ENCODE measurements around the gene KDM4D.
A peak's percentile ranks its signal among the peaks of the same experiment; 100 is the strongest.
"Not testable (repeated sequence)": the region's sequence is repeated elsewhere in the genome, so short reads cannot be mapped to it uniquely, and the experiment has no call there.

KDM4D gene

GRCh38 chr11:95024958-95025357 is 51.4 kb downstream of the KDM4D start, which contains the start of gene KDM4E:
Gene KDM4E, plus strand, starts transcription at chr11:95025258. Its CDS starts 300 bp downstream, at chr11:95025558.
- H3K9ac ChIP-seq (ENCODE audit: low read depth in 1 of 2, low read length in 2 of 2) = no peak within 1 kb of the TSS
- no peaks in the 10 kb centered on the region for H3K27me3 ChIP-seq (ENCODE audit: control insufficient read depth in 1 of 2, insufficient read depth in 2 of 2, low read length in 2 of 2)
- H3K4me3 ChIP-seq (ENCODE audit: low read depth in 1 of 2, low read length in 2 of 2) = no peak within 1 kb of the TSS
- no peaks in the 10 kb centered on the region for H3K9me3 ChIP-seq (ENCODE audit: control insufficient read depth in 1 of 2, low read length in 2 of 2)
- H3K36me3 ChIP-seq (ENCODE audit: control insufficient read depth in 1 of 2, insufficient read depth in 2 of 2, low read length in 2 of 2) = no peaks in the 10 kb centered on the region
- H3K4me1 ChIP-seq (ENCODE audit: control insufficient read depth in 1 of 2, insufficient read depth in 2 of 2, low read length in 2 of 2) = no peaks in the 10 kb centered on the region
- H3K27ac ChIP-seq (ENCODE audit: low read depth, low read length) = no peak within 1 kb of the TSS

DNA sequence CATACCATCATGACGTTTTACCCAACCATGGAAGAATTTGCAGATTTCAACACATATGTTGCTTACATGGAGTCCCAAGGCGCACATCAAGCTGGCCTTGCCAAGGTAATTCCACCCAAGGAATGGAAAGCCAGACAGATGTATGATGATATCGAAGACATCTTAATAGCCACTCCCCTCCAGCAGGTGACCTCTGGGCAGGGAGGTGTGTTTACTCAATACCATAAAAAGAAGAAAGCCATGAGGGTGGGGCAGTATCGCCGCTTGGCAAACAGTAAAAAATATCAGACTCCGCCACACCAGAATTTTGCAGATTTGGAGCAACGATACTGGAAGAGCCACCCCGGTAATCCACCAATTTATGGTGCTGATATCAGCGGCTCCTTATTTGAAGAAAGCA is 52.1 kb downstream of the KDM4D start:
- not testable (repeated sequence) for H3K27ac ChIP-seq (ENCODE audit: low read depth, low read length); H3K36me3 ChIP-seq (ENCODE audit: control insufficient read depth in 1 of 2, insufficient read depth in 2 of 2, low read length in 2 of 2); H3K9me3 ChIP-seq (ENCODE audit: control insufficient read depth in 1 of 2, low read length in 2 of 2); H3K4me1 ChIP-seq (ENCODE audit: control insufficient read depth in 1 of 2, insufficient read depth in 2 of 2, low read length in 2 of 2); H3K27me3 ChIP-seq (ENCODE audit: control insufficient read depth in 1 of 2, insufficient read depth in 2 of 2, low read length in 2 of 2); H3K4me3 ChIP-seq (ENCODE audit: low read depth in 1 of 2, low read length in 2 of 2); H3K9ac ChIP-seq (ENCODE audit: low read depth in 1 of 2, low read length in 2 of 2)

DNA sequence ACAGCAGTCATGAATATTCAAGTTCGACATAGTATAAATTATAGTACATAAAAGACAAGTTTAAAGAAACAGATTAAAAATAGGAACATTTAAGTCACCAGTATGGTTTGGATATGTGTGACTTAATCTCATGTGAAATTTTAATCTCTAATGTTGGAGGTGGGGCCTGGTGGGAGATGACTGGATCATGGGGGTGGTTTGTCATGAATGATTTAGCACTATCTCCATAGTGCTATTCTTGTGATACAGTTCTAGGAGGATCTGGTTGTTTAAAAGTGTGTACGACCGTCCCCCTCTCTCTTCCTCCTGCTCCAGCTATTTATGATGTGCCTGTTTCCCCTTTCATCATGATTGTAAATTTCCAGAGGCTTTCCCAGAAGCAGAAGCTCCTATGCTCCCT is 54.8 kb downstream of the KDM4D start:
- Histone ChIP-seq H3K27ac (ENCODE audit: low read depth, low read length) (no peak overlapping the region), H3K4me3 (ENCODE audit: low read depth in 1 of 2, low read length in 2 of 2) (no peak overlapping the region), H3K4me1 (ENCODE audit: control insufficient read depth in 1 of 2, insufficient read depth in 2 of 2, low read length in 2 of 2) (no peaks in the 10 kb centered on the region), H3K27me3 (ENCODE audit: control insufficient read depth in 1 of 2, insufficient read depth in 2 of 2, low read length in 2 of 2) (no peaks in the 10 kb centered on the region), H3K9me3 (ENCODE audit: control insufficient read depth in 1 of 2, low read length in 2 of 2) (no peaks in the 10 kb centered on the region), H3K9ac (ENCODE audit: low read depth in 1 of 2, low read length in 2 of 2) (no peak overlapping the region), H3K36me3 (ENCODE audit: control insufficient read depth in 1 of 2, insufficient read depth in 2 of 2, low read length in 2 of 2) (no peaks in the 10 kb centered on the region)

DNA sequence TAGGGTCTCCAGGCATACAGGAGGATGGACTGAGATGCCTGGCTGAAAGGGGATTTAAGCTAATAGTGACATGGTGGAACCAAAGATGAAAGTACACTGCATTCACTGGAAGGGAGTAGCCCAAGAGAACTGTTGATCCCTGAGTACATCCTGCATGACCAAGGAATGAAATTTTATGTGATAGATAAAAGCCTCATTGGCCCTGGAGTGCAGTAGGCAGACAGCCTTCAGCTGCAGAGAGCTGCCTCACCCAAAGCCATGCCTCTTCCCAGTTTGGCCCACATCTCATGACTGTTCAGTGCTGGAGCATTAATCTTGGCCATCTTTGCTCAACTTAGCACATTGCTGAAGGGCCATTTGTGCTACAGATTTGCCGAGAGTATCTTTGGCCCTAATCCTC is 59.5 kb downstream of the KDM4D start:
- H3K4me3 ChIP-seq (ENCODE audit: low read depth in 1 of 2, low read length in 2 of 2) = no peak overlapping the region

GRCh38 chr11:95035316-95035715 is 61.8 kb downstream of the KDM4D start:
- no peaks in the 10 kb centered on the region for H3K9me3 ChIP-seq (ENCODE audit: control insufficient read depth in 1 of 2, low read length in 2 of 2)
- H3K9ac ChIP-seq (ENCODE audit: low read depth in 1 of 2, low read length in 2 of 2) = no peak overlapping the region
- H3K27ac ChIP-seq (ENCODE audit: low read depth, low read length) = no peak overlapping the region
- H3K27me3 ChIP-seq (ENCODE audit: control insufficient read depth in 1 of 2, insufficient read depth in 2 of 2, low read length in 2 of 2) = no peaks in the 10 kb centered on the region
- no peaks in the 10 kb centered on the region for H3K4me1 ChIP-seq (ENCODE audit: control insufficient read depth in 1 of 2, insufficient read depth in 2 of 2, low read length in 2 of 2)
- H3K36me3 ChIP-seq (ENCODE audit: control insufficient read depth in 1 of 2, insufficient read depth in 2 of 2, low read length in 2 of 2) = no peaks in the 10 kb centered on the region
- H3K4me3 ChIP-seq (ENCODE audit: low read depth in 1 of 2, low read length in 2 of 2) = no peak overlapping the region

More for the DNA sequence above, 59.5 kb downstream of the KDM4D start:
- no peaks in the 10 kb centered on the region for H3K36me3 ChIP-seq (ENCODE audit: control insufficient read depth in 1 of 2, insufficient read depth in 2 of 2, low read length in 2 of 2)
- H3K9me3 ChIP-seq (ENCODE audit: control insufficient read depth in 1 of 2, low read length in 2 of 2) = no peaks in the 10 kb centered on the region
- H3K27me3 ChIP-seq (ENCODE audit: control insufficient read depth in 1 of 2, insufficient read depth in 2 of 2, low read length in 2 of 2) = no peaks in the 10 kb centered on the region
- no peak overlapping the region for H3K9ac ChIP-seq (ENCODE audit: low read depth in 1 of 2, low read length in 2 of 2)
- no peaks in the 10 kb centered on the region for H3K4me1 ChIP-seq (ENCODE audit: control insufficient read depth in 1 of 2, insufficient read depth in 2 of 2, low read length in 2 of 2)
- no peak overlapping the region for H3K27ac ChIP-seq (ENCODE audit: low read depth, low read length)

- H3K9ac ChIP-seq (ENCODE audit: low read depth in 1 of 2, low read length in 2 of 2); H3K9me3 ChIP-seq (ENCODE audit: control insufficient read depth in 1 of 2, low read length in 2 of 2); H3K36me3 ChIP-seq (ENCODE audit: control insufficient read depth in 1 of 2, insufficient read depth in 2 of 2, low read length in 2 of 2); H3K27me3 ChIP-seq (ENCODE audit: control insufficient read depth in 1 of 2, insufficient read depth in 2 of 2, low read length in 2 of 2); H3K4me1 ChIP-seq (ENCODE audit: control insufficient read depth in 1 of 2, insufficient read depth in 2 of 2, low read length in 2 of 2); H3K27ac ChIP-seq (ENCODE audit: low read depth, low read length): not testable (repeated sequence)
- H3K4me3 ChIP-seq (ENCODE audit: low read depth in 1 of 2, low read length in 2 of 2) = peak overlapping the region in 1 of 2 donors; percentile 36
Measured at GRCh38 chr11:95037356-95038035, 64.0 kb downstream of the KDM4D start.

GRCh38 chr11:95042239-95042638 is 68.7 kb downstream of the KDM4D start:
- no peaks in the 10 kb centered on the region for H3K36me3 ChIP-seq (ENCODE audit: control insufficient read depth in 1 of 2, insufficient read depth in 2 of 2, low read length in 2 of 2)
- H3K9me3 ChIP-seq (ENCODE audit: control insufficient read depth in 1 of 2, low read length in 2 of 2) = no peaks in the 10 kb centered on the region
- H3K4me1 ChIP-seq (ENCODE audit: control insufficient read depth in 1 of 2, insufficient read depth in 2 of 2, low read length in 2 of 2) = no peaks in the 10 kb centered on the region
- H3K27ac ChIP-seq (ENCODE audit: low read depth, low read length) = no peak overlapping the region
- no peak overlapping the region for H3K4me3 ChIP-seq (ENCODE audit: low read depth in 1 of 2, low read length in 2 of 2)
- H3K27me3 ChIP-seq (ENCODE audit: control insufficient read depth in 1 of 2, insufficient read depth in 2 of 2, low read length in 2 of 2) = no peaks in the 10 kb centered on the region
- no peak overlapping the region for H3K9ac ChIP-seq (ENCODE audit: low read depth in 1 of 2, low read length in 2 of 2)

GRCh38 chr11:95042906-95043305 is 69.4 kb downstream of the KDM4D start:
- H3K27ac ChIP-seq (ENCODE audit: low read depth, low read length) = no peak overlapping the region
- H3K4me1 ChIP-seq (ENCODE audit: control insufficient read depth in 1 of 2, insufficient read depth in 2 of 2, low read length in 2 of 2) = no peaks in the 10 kb centered on the region
- no peak overlapping the region for H3K9ac ChIP-seq (ENCODE audit: low read depth in 1 of 2, low read length in 2 of 2)
- H3K36me3 ChIP-seq (ENCODE audit: control insufficient read depth in 1 of 2, insufficient read depth in 2 of 2, low read length in 2 of 2) = no peaks in the 10 kb centered on the region
- H3K27me3 ChIP-seq (ENCODE audit: control insufficient read depth in 1 of 2, insufficient read depth in 2 of 2, low read length in 2 of 2) = no peaks in the 10 kb centered on the region
- H3K9me3 ChIP-seq (ENCODE audit: control insufficient read depth in 1 of 2, low read length in 2 of 2) = no peaks in the 10 kb centered on the region
- no peak overlapping the region for H3K4me3 ChIP-seq (ENCODE audit: low read depth in 1 of 2, low read length in 2 of 2)

DNA sequence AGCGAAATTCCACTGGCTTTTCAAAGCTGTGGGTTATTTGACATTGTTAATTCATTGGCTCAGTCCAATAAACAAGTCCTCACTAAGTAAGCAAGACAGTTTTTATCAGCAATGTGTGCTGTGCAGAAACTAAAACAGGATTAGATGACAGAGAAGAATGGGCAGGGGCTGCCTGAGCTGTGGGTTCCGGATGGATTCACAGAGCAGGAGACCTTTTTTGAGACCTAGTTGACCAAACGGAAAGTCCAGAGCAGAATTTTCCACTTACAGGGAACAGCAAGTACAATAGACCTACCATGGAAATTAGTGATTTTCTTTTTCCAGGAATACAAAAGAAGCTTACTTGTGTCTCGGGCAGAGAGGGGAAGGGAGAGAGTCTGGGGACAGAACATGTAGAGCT is 70.5 kb downstream of the KDM4D start:
- Histone ChIP-seq H3K27me3 (ENCODE audit: control insufficient read depth in 1 of 2, insufficient read depth in 2 of 2, low read length in 2 of 2) (no peaks in the 10 kb centered on the region), H3K36me3 (ENCODE audit: control insufficient read depth in 1 of 2, insufficient read depth in 2 of 2, low read length in 2 of 2) (no peaks in the 10 kb centered on the region), H3K4me1 (ENCODE audit: control insufficient read depth in 1 of 2, insufficient read depth in 2 of 2, low read length in 2 of 2) (no peaks in the 10 kb centered on the region), H3K27ac (ENCODE audit: low read depth, low read length) (no peak overlapping the region), H3K4me3 (ENCODE audit: low read depth in 1 of 2, low read length in 2 of 2) (no peak overlapping the region), H3K9me3 (ENCODE audit: control insufficient read depth in 1 of 2, low read length in 2 of 2) (no peaks in the 10 kb centered on the region), H3K9ac (ENCODE audit: low read depth in 1 of 2, low read length in 2 of 2) (no peak overlapping the region)

DNA sequence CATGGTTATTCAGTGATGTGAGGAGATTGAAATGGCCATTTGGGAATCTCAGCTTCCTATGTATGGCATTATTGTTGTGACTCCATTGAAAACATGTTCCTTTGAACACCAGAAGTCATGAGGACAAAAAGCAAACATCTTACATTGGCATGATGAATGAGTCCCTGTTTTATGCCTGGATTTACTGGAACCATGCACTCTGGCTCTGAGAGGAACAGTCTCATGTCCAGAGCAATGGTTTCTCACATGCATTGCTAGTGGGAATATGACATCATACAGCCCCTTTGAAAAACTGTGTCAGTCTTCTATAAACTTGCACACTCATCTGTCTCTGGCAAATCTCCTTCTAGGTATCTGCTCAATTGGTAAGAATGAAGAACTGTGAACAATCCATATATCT is 72.3 kb downstream of the KDM4D start:
- no peaks in the 10 kb centered on the region for H3K9me3 ChIP-seq (ENCODE audit: control insufficient read depth in 1 of 2, low read length in 2 of 2)
- H3K27ac ChIP-seq (ENCODE audit: low read depth, low read length) = no peak overlapping the region
- no peak overlapping the region for H3K4me3 ChIP-seq (ENCODE audit: low read depth in 1 of 2, low read length in 2 of 2)
- no peak overlapping the region for H3K9ac ChIP-seq (ENCODE audit: low read depth in 1 of 2, low read length in 2 of 2)
- H3K4me1 ChIP-seq (ENCODE audit: control insufficient read depth in 1 of 2, insufficient read depth in 2 of 2, low read length in 2 of 2) = no peaks in the 10 kb centered on the region
- no peaks in the 10 kb centered on the region for H3K36me3 ChIP-seq (ENCODE audit: control insufficient read depth in 1 of 2, insufficient read depth in 2 of 2, low read length in 2 of 2)
- no peaks in the 10 kb centered on the region for H3K27me3 ChIP-seq (ENCODE audit: control insufficient read depth in 1 of 2, insufficient read depth in 2 of 2, low read length in 2 of 2)

Measured in duodenal mucosa (tissue), 2 donors.